Ramos (cell line): ENCODE measurements around the gene FBXO42.

Source experiments
- in situ Hi-C: fragments of 300-500 bp; cut with MboI; formaldehyde crosslinking; loops from one replicate; pipeline ENCODE4 v1.14.3; 2022; ENCODE audit warnings: low sequenced_read_pairs; ENCODE audit not compliant: unreplicated experiment

Gene FBXO42

DNA sequence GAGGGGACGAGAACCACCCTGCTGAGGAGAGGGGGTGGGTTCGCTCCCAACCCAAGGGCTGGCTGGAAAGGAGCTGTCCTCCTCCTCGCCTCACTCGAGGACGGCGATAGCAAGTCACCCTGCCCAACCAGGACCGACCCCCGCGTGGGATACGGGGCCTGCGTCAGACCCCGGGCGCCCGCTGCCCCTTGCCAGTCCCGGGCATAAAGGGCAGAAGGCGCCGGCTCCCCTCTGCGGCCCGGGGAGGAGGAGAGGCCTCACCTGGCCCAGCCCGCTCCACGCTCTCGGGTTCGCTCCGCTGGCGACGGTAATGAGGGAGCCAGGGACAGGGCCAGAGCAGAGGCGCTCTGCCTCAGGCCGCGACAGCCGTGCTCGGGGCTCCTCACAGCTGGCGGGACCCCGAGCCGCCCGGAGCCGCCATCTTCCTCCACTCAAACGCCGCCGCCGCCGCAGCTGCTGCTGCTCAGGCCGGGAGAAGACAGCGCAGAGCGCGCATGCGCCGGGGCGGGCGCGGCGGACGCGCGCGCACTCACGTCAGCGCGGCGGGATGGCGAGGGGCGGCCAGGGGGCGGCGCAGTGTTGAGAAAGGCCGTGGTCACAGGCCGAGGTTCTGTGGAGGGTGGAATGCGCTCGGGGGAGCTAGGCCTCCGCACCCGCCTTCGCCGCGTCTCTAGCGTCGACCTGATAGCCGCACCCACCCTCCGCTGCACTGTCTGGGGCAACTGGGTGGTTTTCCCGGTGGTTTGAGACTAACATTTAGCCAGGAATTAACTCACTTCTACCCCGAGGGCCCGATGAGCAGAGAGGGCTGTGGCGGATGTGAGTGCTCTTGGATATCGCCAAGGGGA lies at the start of gene FBXO42:
TSS of gene FBXO42 (minus strand) at position 487 of the 848 bp plus-strand sequence. CDS start 37,062 bp downstream, outside the sequence.
- in situ Hi-C loops = no loop called here

- in situ Hi-C loops = no loop called here
These were observed 46.2 kb upstream of the FBXO42 start for GRCh38 chr1:16398371-16398953.

DNA sequence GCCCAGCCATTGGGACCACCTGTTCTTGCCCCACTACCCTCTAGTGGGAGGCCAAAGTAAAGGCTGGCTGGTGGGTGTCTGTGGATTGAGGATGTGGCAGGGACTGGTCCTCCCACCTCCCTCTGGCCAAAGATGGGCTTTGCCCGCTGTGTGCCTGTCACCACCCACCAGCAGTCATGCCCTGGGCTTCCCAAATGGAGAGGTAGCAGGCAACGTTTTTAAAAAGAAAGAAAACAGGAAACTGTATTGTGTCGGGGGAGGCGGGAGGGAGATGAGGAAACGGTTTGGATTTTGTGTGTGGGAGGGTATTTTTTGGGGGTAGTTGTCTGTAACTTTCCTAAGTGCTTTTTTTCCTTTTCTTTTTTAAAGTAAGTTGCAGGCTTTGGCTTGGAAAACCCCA lies 44.8 kb upstream of the FBXO42 start:
- in situ Hi-C loops = no loop called here

- in situ Hi-C loops = no loop called here
These were observed 44.3 kb upstream of the FBXO42 start for GRCh38 chr1:16396591-16396990.

GRCh38 chr1:16394977-16395376 lies 42.7 kb upstream of the FBXO42 start:
- in situ Hi-C loops = no loop called here

DNA sequence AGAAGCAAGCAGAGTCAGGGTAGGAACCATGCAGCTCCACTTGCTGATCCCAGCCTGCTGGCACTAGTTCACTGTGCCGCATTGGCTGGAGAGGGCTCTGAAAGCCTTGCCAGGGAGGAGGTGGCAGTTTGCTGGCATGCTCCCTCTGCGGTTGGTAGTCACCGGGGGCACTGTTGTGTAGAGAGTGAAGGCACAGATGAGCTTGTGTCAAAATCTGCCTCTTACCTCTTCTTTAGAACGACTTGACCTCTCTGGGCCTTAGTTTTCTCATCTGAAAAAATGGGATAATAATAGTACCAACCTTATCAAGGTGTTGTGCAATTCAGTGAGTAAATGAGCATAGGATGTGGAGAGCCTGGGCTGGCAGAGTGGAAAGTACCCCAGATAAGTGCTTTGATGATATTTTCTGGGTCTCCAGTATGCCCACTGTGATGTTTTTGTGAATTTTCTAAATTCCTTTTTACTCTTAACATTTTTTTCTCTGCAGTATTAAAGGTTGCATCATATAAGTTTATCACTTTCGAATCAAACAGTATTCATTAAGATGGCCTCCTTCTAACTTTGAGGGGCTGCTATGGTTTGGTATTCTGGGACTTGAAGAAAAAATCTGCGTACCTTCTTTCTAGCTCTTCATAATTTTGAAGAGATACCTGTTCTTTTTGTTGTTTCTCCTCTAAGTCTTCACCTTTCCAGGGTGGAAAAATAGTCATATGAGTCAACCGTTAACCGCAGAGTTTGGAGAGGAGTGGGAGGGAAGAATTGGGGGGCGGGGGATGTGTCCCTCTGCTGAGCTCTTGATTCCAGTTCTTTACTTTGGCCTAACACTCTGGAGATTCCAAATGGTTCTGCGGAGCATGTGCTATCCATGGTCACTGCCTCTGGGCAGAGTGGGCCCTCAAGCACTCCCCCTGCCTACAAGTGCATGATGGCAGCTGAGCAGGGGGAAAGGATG lies 41.6 kb upstream of the FBXO42 start:
- in situ Hi-C loops = no loop called here

- in situ Hi-C loops = no loop called here
These were observed 40.7 kb upstream of the FBXO42 start for GRCh38 chr1:16392740-16393569.

- in situ Hi-C loops = no loop called here
These were observed 39.1 kb upstream of the FBXO42 start for GRCh38 chr1:16391411-16391810.

GRCh38 chr1:16387201-16388188 lies 35.2 kb upstream of the FBXO42 start:
- in situ Hi-C loops = no loop called here

DNA sequence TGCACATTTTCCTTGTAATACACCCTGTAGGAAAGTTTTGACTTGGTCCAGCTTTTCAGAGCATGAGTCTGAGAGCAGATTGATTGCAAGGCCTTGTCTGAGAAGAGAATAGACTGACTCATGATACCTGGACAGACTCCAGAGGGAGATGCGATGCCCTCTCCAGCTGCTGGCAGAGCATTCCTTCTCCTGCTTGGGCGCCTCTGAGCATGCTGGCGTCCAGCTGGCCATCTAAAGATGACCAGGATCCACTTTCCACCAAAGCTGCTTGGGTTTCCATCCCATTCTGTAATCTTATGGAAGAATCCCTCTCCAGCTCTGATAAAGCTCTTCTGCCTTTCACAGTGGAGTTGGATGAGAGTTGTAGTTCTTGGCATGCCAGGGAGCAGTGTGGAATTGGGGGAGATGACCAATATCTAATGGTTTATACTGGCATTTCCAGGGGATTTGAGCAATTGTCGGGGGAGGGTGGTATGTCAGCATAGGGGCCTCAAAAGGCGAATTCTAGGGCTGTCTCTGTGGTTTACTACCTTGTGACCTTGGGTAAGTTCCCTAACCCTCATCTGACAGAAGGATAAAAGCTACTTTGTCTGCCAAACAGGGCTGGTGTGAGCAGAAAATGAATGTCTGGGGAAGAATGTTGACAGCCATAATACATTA lies 34.3 kb upstream of the FBXO42 start:
- in situ Hi-C loops = no loop called here

GRCh38 chr1:16385659-16386453 lies 33.6 kb upstream of the FBXO42 start:
- in situ Hi-C loops = no loop called here

DNA sequence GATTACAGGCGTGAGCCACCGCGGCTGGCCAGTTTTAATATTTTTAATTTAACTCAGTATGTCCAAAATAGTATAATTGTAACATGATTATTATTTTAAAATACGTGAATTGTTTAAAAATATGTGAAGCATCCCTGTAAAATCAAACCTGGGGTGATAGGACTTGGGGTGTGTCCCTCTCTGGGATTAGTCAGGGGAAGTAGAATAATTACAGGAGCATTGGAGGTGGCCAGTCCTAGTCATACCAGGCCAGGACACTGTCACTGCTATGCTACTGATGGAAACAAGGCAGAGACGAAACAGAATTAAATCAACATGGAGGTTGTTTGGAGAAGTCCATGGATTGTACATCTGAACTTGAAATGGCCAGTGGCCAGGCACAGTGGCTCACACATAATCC lies 31.6 kb upstream of the FBXO42 start:
- in situ Hi-C loops = no loop called here

DNA sequence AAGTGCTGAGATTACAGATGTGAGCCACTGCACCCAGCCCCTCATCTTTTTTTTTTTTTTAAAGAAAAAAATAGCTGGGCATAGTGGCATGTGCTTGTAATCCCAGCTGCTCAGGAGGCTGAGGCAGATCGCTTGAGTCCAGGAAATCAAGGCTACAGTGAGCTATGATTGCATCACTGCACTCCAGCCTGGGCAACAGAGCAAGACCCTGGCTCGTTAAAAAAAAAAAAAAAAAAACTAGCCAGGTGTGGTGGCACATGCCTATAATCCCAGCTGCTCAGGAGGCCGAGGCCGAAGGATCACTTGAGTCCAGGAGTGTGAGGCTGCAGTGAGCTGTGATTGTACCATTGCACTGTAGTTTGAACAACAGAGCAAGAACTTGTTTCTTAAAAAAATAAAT lies 28.6 kb upstream of the FBXO42 start:
- in situ Hi-C loops = no loop called here

DNA sequence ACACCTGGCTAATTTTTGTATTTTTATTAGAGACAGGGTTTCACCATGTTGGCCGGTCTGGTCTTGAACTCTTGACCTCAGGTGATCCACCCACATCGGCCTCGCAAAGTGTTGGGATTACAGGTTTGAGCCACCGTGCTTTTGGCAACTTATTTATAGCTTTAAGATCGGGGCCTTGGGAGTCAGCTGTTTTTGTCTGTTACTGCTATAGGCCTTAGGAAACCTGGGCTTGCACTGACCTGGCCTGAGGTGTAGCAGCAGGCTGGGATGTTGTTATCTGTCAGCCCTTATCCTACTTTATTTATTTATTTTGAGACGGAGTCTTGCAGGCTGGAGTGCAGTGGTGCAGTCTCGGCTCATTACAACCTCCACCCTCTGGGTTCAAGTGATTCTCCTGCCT lies 26.2 kb upstream of the FBXO42 start:
- in situ Hi-C loops = no loop called here

GRCh38 chr1:16376971-16377370 lies 24.7 kb upstream of the FBXO42 start:
- in situ Hi-C loops = no loop called here

DNA sequence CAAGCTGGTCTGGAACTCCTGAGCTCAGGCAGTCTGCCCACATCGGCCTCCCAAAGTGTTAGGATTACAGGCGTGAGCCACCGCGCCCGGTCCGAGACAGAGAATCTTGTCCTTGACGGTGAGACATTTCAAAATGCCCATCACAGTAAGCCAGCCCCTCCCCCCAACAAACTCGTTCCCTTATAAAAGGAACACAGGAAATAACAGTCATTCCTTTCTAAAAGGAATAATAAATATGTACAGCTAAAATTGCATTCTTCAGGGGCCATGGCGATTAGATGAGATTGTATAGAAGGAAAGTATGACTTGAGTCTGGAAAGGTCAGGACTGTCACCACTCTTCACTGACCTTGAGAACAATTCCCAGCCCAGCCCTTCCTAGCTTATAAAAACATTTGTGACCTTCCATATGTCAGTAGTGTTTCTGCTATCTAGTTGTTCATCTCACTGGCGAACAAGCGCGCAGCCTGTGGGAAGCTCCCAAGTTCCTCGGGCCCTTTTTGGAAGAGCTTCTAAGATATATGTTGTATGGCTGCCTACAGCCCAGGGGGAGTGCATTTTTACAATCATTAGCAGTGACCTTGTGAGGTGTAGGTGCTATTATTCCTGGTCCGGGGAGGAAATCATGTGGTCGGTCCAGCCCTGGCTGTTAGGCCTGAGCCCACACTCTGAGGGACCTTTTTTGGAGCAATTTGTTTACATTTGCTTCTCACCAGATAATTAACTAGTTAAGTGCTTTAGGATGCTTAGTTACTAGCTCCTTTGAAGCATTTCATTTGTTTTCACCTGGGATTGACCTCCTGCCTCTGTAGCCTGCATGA lies 23.5 kb upstream of the FBXO42 start:
- in situ Hi-C loops = no loop called here

DNA sequence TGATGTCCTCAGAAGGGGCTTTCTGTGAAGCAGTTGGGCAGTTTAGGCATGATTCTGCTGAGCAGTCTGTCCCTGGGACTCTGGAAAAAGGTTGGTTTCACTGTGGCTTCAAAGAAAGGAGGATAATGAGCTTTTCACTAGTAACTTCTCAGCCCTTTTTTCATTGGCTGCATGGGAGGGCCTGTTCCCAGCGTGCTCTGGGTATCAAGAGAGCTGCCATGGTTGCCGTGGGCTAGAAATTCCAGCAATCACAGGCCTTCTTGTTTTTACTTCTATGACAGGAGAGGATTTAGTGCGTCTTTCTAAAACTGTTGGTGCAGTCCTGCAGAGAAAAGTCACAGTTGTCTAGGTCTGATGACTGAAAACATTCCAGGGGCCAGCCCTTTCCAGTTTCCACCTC lies 22.0 kb upstream of the FBXO42 start:
- in situ Hi-C loops = no loop called here
